Thyroid gland (tissue), 4 donors: ENCODE measurements around the gene ASPSCR1.
"Not testable (repeated sequence)": the region's sequence is repeated elsewhere in the genome, so short reads cannot be mapped to it uniquely, and the experiment has no call there.

Experiments
- CTCF ChIP-seq, 6 experiments: fragments of 200-600 bp in 3 of 6; fragments of 450-650 bp in 3 of 6; sonication (generic) in 3 of 6; IDR thresholded peaks; one replicate each; pipeline ENCODE4 v1.5.1; 2016 to 2019; ENCODE audit warnings: antibody characterized with exemption in 6 of 6, mild to moderate bottlenecking in 2 of 6, inconsistent platforms in 1 of 6, moderate library complexity in 1 of 6
- POLR2A ChIP-seq, 2 donors: fragments of 450-650 bp; IDR thresholded peaks; one replicate each; pipeline ENCODE4 v1.6.1; 2017; ENCODE audit warnings: antibody characterized with exemption in 2 of 2, mild to moderate bottlenecking in 2 of 2, moderate library complexity in 1 of 2

GRCh38 chr17:82038796-82039409, 61.5 kb downstream of the ASPSCR1 start:
- not testable (repeated sequence) for TF ChIP-seq CTCF, POLR2A (IDR thresholded peaks at IDR 0.05)
